Neural progenitor cell (in vitro differentiated cells): ENCODE data around the gene IPCEF1. TPM values are rescaled to one million over a fixed set of nuclear protein-coding genes. Genes with fewer than 3 reads are reported as not detected.

Experiments used
- DNase-seq: peaks from one replicate; pipeline ENCODE4 v3.0.0-alpha.2; 2016; ENCODE audit warnings: low spot score
- H2AFZ ChIP-seq: fragments of 200-600 bp; sonication (generic); replicated peaks from 2 replicates; pipeline ENCODE4 v1.6.1; 2016; ENCODE audit warnings: antibody characterized with exemption
- H3F3A ChIP-seq: fragments of 200-600 bp; sonication (generic); 2 replicates; pipeline ENCODE4 v1.6.1; 2016; ENCODE audit warnings: antibody characterized with exemption, low read depth
- H3K27ac ChIP-seq: fragments of 200-600 bp; sonication (generic); 2 replicates; pipeline ENCODE4 v1.5.1; 2016; ENCODE audit warnings: mild to moderate bottlenecking
- H3K27me3 ChIP-seq: fragments of 200-600 bp; sonication (generic); 2 replicates; pipeline ENCODE4 v1.6.1; 2016; ENCODE audit warnings: mild to moderate bottlenecking, moderate library complexity
- H3K36me3 ChIP-seq: fragments of 200-600 bp; sonication (generic); 2 replicates; pipeline ENCODE4 v1.5.1; 2016
- H3K4me1 ChIP-seq: fragments of 200-600 bp; sonication (generic); 2 replicates; pipeline ENCODE4 v1.6.1; 2016; ENCODE audit warnings: mixed run types
- H3K4me2 ChIP-seq: fragments of 200-600 bp; sonication (generic); 2 replicates; pipeline ENCODE4 v1.6.1; 2016
- H3K4me3 ChIP-seq: fragments of 200-600 bp; sonication (generic); 2 replicates; pipeline ENCODE4 v1.5.1; 2016
- H3K79me2 ChIP-seq: fragments of 200-600 bp; sonication (generic); 2 replicates; pipeline ENCODE4 v1.6.1; 2016; ENCODE audit warnings: low read depth
- H3K9ac ChIP-seq: fragments of 200-600 bp; sonication (generic); 2 replicates; pipeline ENCODE4 v1.6.1; 2016
- H3K9me3 ChIP-seq: fragments of 200-600 bp; sonication (generic); 2 replicates; pipeline ENCODE4 v1.5.1; 2016; ENCODE audit warnings: low read depth
- H4K20me1 ChIP-seq: fragments of 200-600 bp; sonication (generic); 2 replicates; pipeline ENCODE4 v1.6.1; 2016; ENCODE audit warnings: low read depth
- H3K27ac Mint-ChIP-seq: 3 replicates; pipeline ENCODE4 v1.8.0; 2021; ENCODE audit warnings: mixed read lengths
- H3K27me3 Mint-ChIP-seq: 2 replicates; pipeline ENCODE4 v1.8.0; 2022; ENCODE audit warnings: low read depth, mild to moderate bottlenecking, inconsistent platforms, moderate library complexity, mixed read lengths; ENCODE audit not compliant: insufficient read depth
- H3K36me3 Mint-ChIP-seq: 3 replicates; pipeline ENCODE4 v1.8.0; 2021; ENCODE audit warnings: mixed read lengths
- H3K4me1 Mint-ChIP-seq: 3 replicates; pipeline ENCODE4 v1.8.0; 2021; ENCODE audit warnings: mixed read lengths
- H3K4me3 Mint-ChIP-seq: 3 replicates; pipeline ENCODE4 v1.8.0; 2021; ENCODE audit warnings: mild to moderate bottlenecking, moderate library complexity, mixed read lengths
- H3K9me3 Mint-ChIP-seq: 3 replicates; pipeline ENCODE4 v1.8.0; 2020; ENCODE audit warnings: mixed read lengths
- EZH2 ChIP-seq: fragments of 200-600 bp; sonication (generic); IDR thresholded peaks from 2 replicates; pipeline ENCODE4 v1.6.1; 2017; ENCODE audit warnings: antibody characterized with exemption, mild to moderate bottlenecking, moderate library complexity
- EZH2phosphoT487 ChIP-seq: fragments of 200-600 bp; sonication (generic); IDR thresholded peaks from 2 replicates; pipeline ENCODE4 v1.6.1; 2017; ENCODE audit warnings: antibody characterized with exemption
- total RNA-seq: library from RNA; depleted of rRNA; stranded (reverse); fragments of >200 nt; gene quantifications from 2 replicates; pipeline ENCODE4 v1.2.3, GENCODE V29; 2015; ENCODE audit warnings: low replicate concordance
- TF ChIP-seq, protein P1 (sequence below): fragments of 200-600 bp; sonication (generic); IDR thresholded peaks from 2 replicates; pipeline ENCODE4 v1.5.1; 2017; ENCODE audit warnings: antibody characterized with exemption, mild to moderate bottlenecking

Gene IPCEF1
- total RNA-seq, 1 donor from 2014 or later: 0.13 TPM

DNA sequence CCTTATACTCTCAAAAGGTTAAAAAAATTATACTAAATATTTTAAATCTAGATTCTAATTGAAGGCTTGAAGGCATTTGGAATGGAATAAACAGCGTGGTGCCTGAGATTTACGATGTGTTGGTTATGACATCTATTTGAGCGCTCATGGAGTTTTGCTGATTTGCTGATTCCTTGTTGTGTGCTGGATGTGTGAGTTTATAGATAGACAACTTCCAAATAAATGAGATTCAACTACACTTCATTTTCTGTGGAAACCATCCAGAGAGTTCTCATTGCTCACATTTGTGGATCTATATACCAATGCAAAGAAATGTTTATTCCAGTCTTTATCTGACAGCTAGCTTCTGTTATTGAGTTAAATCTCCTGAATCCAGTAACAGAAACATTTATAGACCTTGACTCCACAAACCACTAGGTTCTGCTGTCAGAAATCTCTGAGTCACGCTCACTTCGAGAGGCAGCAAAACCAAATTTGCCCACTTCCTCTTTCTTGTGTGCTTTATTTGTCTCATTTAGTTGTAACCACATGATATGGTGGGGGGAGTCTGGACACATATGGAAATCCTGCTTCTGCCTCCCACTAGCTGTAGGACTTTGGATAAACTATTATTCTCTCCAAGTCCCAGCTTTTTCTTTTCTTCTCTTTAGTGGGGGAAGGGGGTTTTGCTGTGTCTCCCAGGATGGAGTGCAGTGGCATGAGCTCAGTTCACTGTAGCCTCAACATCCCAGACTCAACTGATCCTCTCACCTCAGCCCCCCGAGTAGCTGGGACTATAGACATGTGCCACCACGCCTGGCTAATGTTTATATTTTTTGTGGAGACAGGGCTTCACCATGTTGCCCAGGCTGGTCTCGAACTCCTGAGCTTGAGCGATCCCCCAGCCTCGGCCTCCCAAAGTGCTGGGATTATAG is 54.5 kb downstream of the IPCEF1 start:
- no peak for DNase-seq
- Histone ChIP-seq H3K9ac (no peak overlapping the region), H3F3A (no peaks in the 10 kb centered on the region), H3K4me2 (no peak overlapping the region), H3K9me3 (no peaks in the 10 kb centered on the region), H3K79me2 (no peaks in the 10 kb centered on the region), H3K4me1 (no peaks in the 10 kb centered on the region), H3K27me3 (no peaks in the 10 kb centered on the region), H3K36me3 (no peaks in the 10 kb centered on the region), H2AFZ (no peak overlapping the region), H3K27ac (no peak overlapping the region), H3K4me3 (no peak overlapping the region), H4K20me1 (no peaks in the 10 kb centered on the region)
- Mint-ChIP-seq H3K9me3 (no peaks in the 10 kb centered on the region), H3K27me3 (peaks cover 3% of the 10 kb centered on the region), H3K4me1 (peaks cover 26% of the 10 kb centered on the region), H3K27ac (no peak overlapping the region), H3K36me3 (no peaks in the 10 kb centered on the region), H3K4me3 (no peak overlapping the region)
- no peak for TF ChIP-seq EZH2
- TF ChIP-seq EZH2phosphoT487: no peak
- TF ChIP-seq, protein P1, sequence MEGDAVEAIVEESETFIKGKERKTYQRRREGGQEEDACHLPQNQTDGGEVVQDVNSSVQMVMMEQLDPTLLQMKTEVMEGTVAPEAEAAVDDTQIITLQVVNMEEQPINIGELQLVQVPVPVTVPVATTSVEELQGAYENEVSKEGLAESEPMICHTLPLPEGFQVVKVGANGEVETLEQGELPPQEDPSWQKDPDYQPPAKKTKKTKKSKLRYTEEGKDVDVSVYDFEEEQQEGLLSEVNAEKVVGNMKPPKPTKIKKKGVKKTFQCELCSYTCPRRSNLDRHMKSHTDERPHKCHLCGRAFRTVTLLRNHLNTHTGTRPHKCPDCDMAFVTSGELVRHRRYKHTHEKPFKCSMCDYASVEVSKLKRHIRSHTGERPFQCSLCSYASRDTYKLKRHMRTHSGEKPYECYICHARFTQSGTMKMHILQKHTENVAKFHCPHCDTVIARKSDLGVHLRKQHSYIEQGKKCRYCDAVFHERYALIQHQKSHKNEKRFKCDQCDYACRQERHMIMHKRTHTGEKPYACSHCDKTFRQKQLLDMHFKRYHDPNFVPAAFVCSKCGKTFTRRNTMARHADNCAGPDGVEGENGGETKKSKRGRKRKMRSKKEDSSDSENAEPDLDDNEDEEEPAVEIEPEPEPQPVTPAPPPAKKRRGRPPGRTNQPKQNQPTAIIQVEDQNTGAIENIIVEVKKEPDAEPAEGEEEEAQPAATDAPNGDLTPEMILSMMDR: no peak

DNA sequence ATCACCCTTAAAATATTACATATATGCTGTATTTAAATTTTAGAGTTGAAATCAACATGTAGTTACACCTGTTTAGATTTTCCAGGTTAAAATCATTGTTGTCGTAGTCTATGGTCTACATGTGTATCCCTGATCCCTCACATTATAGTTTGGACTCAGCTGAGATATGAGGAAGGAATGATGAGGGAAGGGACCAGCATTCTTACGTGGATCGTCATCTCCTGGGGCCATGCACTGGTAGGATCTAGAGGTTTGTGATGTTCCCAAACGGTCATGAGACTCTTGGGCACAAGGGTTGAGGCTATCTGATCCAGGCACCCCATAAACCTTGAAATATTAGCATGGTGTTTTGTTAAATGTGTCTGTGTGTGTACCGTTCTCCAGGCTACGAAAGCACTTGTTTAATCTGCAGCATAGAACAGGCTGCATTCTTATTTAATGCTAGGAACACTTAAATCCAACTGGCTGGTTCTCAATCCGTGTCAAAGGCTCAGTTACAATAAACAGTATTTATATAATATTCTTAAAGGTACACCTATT is 55.4 kb downstream of the IPCEF1 start:
- Histone ChIP-seq H3K9ac (no peak overlapping the region), H3K4me1 (no peaks in the 10 kb centered on the region), H3K4me2 (no peak overlapping the region), H3K27ac (no peak overlapping the region), H4K20me1 (no peaks in the 10 kb centered on the region), H2AFZ (no peak overlapping the region), H3K4me3 (no peak overlapping the region), H3K9me3 (no peaks in the 10 kb centered on the region), H3K27me3 (no peaks in the 10 kb centered on the region), H3F3A (no peaks in the 10 kb centered on the region), H3K79me2 (no peaks in the 10 kb centered on the region), H3K36me3 (no peaks in the 10 kb centered on the region)
- H3K27ac Mint-ChIP-seq: no peak overlapping the region
- H3K9me3 Mint-ChIP-seq: no peaks in the 10 kb centered on the region
- H3K4me1 Mint-ChIP-seq: peaks cover 27% of the 10 kb centered on the region
- no peak overlapping the region for H3K4me3 Mint-ChIP-seq
- peaks cover 5% of the 10 kb centered on the region for H3K27me3 Mint-ChIP-seq
- TF ChIP-seq EZH2: no peak
- no peak for TF ChIP-seq EZH2phosphoT487
- TF ChIP-seq, protein P1: no peak
- no peaks in the 10 kb centered on the region for H3K36me3 Mint-ChIP-seq
- DNase-seq: no peak

DNA sequence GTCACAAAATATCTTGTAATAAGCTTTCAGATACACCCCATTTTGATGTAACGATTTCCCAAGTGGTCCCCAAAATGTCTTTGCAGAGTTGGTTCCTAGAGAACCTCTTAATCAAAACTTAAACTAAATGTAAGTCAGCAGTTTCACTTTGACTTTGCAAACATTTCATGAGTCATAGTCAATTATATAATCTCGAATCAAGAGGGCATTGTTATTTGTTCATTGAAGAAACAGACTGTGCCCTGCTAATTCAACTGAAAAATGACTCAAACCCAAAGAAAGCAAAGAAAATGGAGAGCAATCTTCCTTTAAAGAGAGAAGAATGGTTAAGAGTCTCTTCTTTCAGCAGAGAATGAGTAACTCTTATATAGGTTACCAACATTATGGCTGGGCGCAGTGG is 58.3 kb downstream of the IPCEF1 start:
- Histone ChIP-seq H3K79me2 (no peaks in the 10 kb centered on the region), H3K4me2 (no peak overlapping the region), H2AFZ (no peak overlapping the region), H4K20me1 (no peaks in the 10 kb centered on the region), H3K27ac (no peak overlapping the region), H3K27me3 (no peaks in the 10 kb centered on the region), H3K36me3 (no peaks in the 10 kb centered on the region), H3F3A (no peaks in the 10 kb centered on the region), H3K9me3 (no peaks in the 10 kb centered on the region), H3K4me1 (no peaks in the 10 kb centered on the region), H3K4me3 (no peak overlapping the region), H3K9ac (no peak overlapping the region)
- H3K27me3 Mint-ChIP-seq: peaks cover 9% of the 10 kb centered on the region
- no peak overlapping the region for H3K27ac Mint-ChIP-seq
- no peak for DNase-seq
- peaks cover 17% of the 10 kb centered on the region for H3K4me1 Mint-ChIP-seq
- no peak overlapping the region for H3K4me3 Mint-ChIP-seq
- H3K36me3 Mint-ChIP-seq: no peaks in the 10 kb centered on the region
- H3K9me3 Mint-ChIP-seq: no peaks in the 10 kb centered on the region
- TF ChIP-seq, protein P1: no peak
- TF ChIP-seq EZH2 (no peak), EZH2phosphoT487 (no peak)
